Sigmoid colon (tissue), 7 donors: Measurements from ENCODE around the gene ISCA2. TPM values are rescaled to one million over a fixed set of nuclear protein-coding genes. Genes with fewer than 3 reads are reported as not detected.
A peak's percentile ranks its signal among the peaks of the same experiment; 100 is the strongest.

Experiments
- DNase-seq: peaks from one replicate; pipeline ENCODE4 v3.0.0-alpha.2; 2019
- H3K27ac ChIP-seq, 4 donors: fragments of 200-600 bp; sonication (generic); one replicate each; pipeline ENCODE4 v1.5.1; 2016 to 2019; ENCODE audit warnings: mild to moderate bottlenecking in 1 of 4
- H3K27me3 ChIP-seq, 3 donors: fragments of 200-600 bp; sonication (generic); one replicate each; pipeline ENCODE4 v1.5.1; 2019; ENCODE audit warnings: mild to moderate bottlenecking in 1 of 3
- H3K36me3 ChIP-seq, 4 donors: fragments of 200-600 bp; sonication (generic); one replicate each; pipeline ENCODE4 v1.5.1; 2016 to 2019
- H3K4me1 ChIP-seq, 4 donors: fragments of 200-600 bp; sonication (generic); one replicate each; pipeline ENCODE4 v1.5.1; 2017 to 2019
- H3K4me3 ChIP-seq, 4 donors: fragments of 200-600 bp; sonication (generic); one replicate each; pipeline ENCODE4 v1.5.1; 2017 to 2019; ENCODE audit warnings: mild to moderate bottlenecking in 2 of 4, moderate library complexity in 1 of 4
- H3K9me3 ChIP-seq, 4 donors: fragments of 200-600 bp in 3 of 4; sonication (generic) in 3 of 4; one replicate each; pipeline versions ENCODE4 v1.5.1 to v1.6.1; 2013 to 2019
- EP300 ChIP-seq, 4 donors: sonication (generic); formaldehyde crosslinking; IDR thresholded peaks; one replicate each; pipeline ENCODE4 v1.6.1; 2017; ENCODE audit warnings: antibody characterized with exemption in 4 of 4
- POLR2A ChIP-seq, 2 donors: fragments of 450-650 bp; IDR thresholded peaks; one replicate each; pipeline ENCODE4 v1.6.1; 2016; ENCODE audit warnings: antibody characterized with exemption in 2 of 2, mild to moderate bottlenecking in 2 of 2, moderate library complexity in 2 of 2
- POLR2AphosphoS5 ChIP-seq, 4 donors: sonication (generic); formaldehyde crosslinking; IDR thresholded peaks; one replicate each; pipeline ENCODE4 v1.6.1; 2017; ENCODE audit warnings: antibody characterized with exemption in 4 of 4
- WGBS, 2 donors: extraction: QIAGEN DNeasy Blood & Tissue Kit; methylation state at CpG; one replicate each; pipeline ENCODE4 v1.1.7; 2013; 5-methylcytosine and 5-hydroxymethylcytosine counted together
- intact Hi-C: fragments of 100-400 bp; cut with DNase I; formaldehyde crosslinking; loops from one replicate; pipeline ENCODE4 v1.15.1; 2023
- polyA plus RNA-seq, 3 donors: library from polyadenylated mRNA; stranded (reverse); fragments of 200-250 nt; gene quantifications; one replicate each; pipeline ENCODE4 v1.2.3, GENCODE V29; 2013
- total RNA-seq, 4 donors: library from RNA; depleted of rRNA; stranded (reverse); fragments of >200 nt; gene quantifications; one replicate each; pipeline ENCODE4 v1.1.0, GENCODE V29; 2016
- TF ChIP-seq, protein P1 (sequence below), 4 experiments: fragments of 450-650 bp in 3 of 4; fragments of 200-600 bp in 1 of 4; IDR thresholded peaks; one replicate each; pipeline ENCODE4 v1.5.1; 2016 to 2019; ENCODE audit warnings: antibody characterized with exemption in 4 of 4, mild to moderate bottlenecking in 3 of 4, moderate library complexity in 2 of 4
- donor health status: healthy with polysubstance abuse.
- donor health status: Bipolar disorder and iron deficiency.
- donor health status: healthy.

The ISCA2 gene
- total and polyA plus RNA-seq, 7 donors = 8.6 to 59.0 (median 15.7) TPM

DNA sequence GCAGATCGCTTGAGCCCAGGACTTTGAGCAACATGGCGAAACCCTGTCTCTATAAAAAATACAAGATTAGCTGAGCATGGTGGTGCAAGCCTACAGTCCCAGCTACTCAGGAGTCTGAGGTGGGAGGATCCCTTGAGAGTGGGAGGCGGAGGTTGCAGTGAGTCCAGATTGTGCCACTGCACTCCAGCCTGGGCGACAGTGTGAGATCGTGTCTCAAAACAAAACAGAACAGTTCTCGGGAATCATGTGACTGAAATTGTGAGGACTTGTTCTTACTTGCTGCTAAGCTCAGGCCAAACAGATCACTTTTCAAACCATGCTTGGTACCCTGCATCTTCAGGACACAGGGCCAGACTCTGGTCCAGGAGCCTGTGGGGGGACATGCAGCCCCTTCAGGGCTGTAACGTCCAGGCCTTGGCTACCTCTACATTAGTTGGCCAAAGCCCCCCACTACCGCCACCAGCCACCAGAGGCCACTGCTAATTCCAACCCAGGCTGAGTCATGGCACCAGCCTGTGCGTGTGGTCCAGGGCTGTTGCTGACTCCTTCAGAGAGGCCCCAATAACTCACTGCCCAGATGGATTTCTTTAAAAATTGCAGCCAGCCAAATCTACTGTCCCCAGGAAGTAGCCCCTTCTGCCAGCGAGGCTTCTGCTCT lies 34.1 kb upstream of the ISCA2 start:
- Histone ChIP-seq H3K4me1 (no peaks in the 10 kb centered on the region), H3K4me3 (no peak overlapping the region), H3K27me3 (no peaks in the 10 kb centered on the region), H3K36me3 (no peaks in the 10 kb centered on the region), H3K27ac (no peak overlapping the region), H3K9me3 (no peaks in the 10 kb centered on the region)
- no peak for DNase-seq
- TF ChIP-seq POLR2A (IDR thresholded peaks at IDR 0.05) = no peak
- TF ChIP-seq, protein P1, sequence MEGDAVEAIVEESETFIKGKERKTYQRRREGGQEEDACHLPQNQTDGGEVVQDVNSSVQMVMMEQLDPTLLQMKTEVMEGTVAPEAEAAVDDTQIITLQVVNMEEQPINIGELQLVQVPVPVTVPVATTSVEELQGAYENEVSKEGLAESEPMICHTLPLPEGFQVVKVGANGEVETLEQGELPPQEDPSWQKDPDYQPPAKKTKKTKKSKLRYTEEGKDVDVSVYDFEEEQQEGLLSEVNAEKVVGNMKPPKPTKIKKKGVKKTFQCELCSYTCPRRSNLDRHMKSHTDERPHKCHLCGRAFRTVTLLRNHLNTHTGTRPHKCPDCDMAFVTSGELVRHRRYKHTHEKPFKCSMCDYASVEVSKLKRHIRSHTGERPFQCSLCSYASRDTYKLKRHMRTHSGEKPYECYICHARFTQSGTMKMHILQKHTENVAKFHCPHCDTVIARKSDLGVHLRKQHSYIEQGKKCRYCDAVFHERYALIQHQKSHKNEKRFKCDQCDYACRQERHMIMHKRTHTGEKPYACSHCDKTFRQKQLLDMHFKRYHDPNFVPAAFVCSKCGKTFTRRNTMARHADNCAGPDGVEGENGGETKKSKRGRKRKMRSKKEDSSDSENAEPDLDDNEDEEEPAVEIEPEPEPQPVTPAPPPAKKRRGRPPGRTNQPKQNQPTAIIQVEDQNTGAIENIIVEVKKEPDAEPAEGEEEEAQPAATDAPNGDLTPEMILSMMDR (IDR thresholded peaks at IDR 0.05) = peak in 1 of 4 experiments; percentile 23
- intact Hi-C loops = no loop called here
- WGBS, 2 donors = 77 to 82% methylated on average over 10 of the region's 10 CpGs

DNA sequence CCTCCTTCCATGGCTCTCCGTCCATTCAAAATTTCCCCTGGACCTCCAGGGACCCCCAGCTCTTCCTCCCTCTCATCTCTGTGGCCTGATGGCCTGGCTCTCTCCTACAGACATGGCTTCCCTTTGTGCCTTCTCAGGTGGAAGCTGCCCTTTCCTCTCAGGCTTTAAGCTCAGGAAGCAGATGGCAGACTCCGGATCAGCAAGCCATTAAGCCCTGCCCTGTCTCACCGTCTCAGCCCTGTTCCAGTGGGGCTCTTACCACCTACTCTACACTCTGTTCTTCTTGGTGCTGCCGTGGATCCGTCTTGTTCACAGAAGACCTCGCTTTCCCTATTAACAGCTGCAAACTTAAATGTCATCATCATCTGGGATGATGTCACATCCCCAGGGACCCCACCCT lies 33.6 kb upstream of the ISCA2 start:
- H3K9me3 ChIP-seq = no peaks in the 10 kb centered on the region
- H3K27ac ChIP-seq = no peak overlapping the region
- no peak for TF ChIP-seq POLR2A (IDR thresholded peaks at IDR 0.05)
- TF ChIP-seq POLR2AphosphoS5 (IDR thresholded peaks at IDR 0.05) = no peak
- TF ChIP-seq, protein P1 (IDR thresholded peaks at IDR 0.05) = no peak
- TF ChIP-seq EP300 (IDR thresholded peaks at IDR 0.05) = no peak
- H3K4me3 ChIP-seq = no peak overlapping the region
- intact Hi-C loops = no loop called here
- 71 to 86% methylated on average over 6 of the region's 6 CpGs for WGBS, 2 donors
- no peaks in the 10 kb centered on the region for H3K4me1 ChIP-seq
- no peaks in the 10 kb centered on the region for H3K27me3 ChIP-seq
- no peaks in the 10 kb centered on the region for H3K36me3 ChIP-seq
- DNase-seq = no peak

DNA sequence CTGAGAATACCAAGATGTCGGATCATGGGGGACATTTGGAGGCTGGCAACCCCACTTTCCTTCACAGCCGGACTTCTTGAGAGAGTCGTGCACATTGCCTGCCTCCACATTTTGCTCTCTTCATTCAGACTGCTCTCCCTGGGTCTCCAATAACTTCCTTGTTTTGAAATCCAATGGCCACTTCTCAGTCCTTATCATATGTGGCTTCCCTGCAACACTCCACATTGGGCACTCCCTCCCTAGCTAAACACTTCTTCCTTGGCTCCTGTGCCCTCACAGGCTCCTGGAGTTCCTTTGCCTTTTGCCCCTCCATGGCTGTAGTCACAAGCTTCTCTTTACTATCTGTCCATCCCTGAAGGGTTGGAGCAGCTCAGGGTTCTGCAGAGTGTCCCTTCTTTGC lies 30.6 kb upstream of the ISCA2 start:
- H3K4me1 ChIP-seq = no peaks in the 10 kb centered on the region
- H3K9me3 ChIP-seq = no peaks in the 10 kb centered on the region
- intact Hi-C loops = no loop called here
- H3K27me3 ChIP-seq = no peaks in the 10 kb centered on the region
- WGBS, 2 donors = 94 to 95% methylated on average over 3 of the region's 3 CpGs
- H3K27ac ChIP-seq = no peak overlapping the region
- no peaks in the 10 kb centered on the region for H3K36me3 ChIP-seq
- DNase-seq = no peak
- no peak overlapping the region for H3K4me3 ChIP-seq
- no peak for TF ChIP-seq EP300 (IDR thresholded peaks at IDR 0.05)
- TF ChIP-seq POLR2AphosphoS5 (IDR thresholded peaks at IDR 0.05) = no peak

DNA sequence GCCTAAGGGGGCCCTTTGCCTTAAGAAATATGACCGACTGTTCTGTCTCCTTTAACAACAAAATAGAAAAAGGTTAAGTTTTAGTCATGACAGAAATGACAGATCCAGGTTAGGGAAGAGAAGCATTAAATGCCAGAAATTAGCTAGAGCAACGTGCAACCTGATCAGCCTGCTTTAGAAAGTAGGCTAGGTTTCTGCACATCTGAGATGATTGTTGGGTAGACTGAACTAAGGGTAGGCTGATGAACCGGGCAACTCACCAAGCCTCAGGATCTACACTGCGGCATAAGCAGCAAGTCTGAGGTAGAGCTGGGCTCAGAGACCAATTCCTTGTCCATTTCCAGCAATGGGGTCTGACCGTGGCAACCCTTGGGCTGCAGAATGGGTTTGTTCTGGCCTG lies 29.9 kb upstream of the ISCA2 start:
- Histone ChIP-seq H3K27me3 (no peaks in the 10 kb centered on the region), H3K4me1 (no peaks in the 10 kb centered on the region), H3K4me3 (no peak overlapping the region), H3K9me3 (no peaks in the 10 kb centered on the region), H3K27ac (no peak overlapping the region), H3K36me3 (no peaks in the 10 kb centered on the region)
- TF ChIP-seq POLR2AphosphoS5 (IDR thresholded peaks at IDR 0.05) (no peak), POLR2A (IDR thresholded peaks at IDR 0.05) (no peak), EP300 (IDR thresholded peaks at IDR 0.05) (no peak)
- TF ChIP-seq, protein P1 (IDR thresholded peaks at IDR 0.05) = no peak
- DNase-seq = no peak
- 86 to 87% methylated on average over 5 of the region's 5 CpGs for WGBS, 2 donors
- intact Hi-C loops = no loop called here

DNA sequence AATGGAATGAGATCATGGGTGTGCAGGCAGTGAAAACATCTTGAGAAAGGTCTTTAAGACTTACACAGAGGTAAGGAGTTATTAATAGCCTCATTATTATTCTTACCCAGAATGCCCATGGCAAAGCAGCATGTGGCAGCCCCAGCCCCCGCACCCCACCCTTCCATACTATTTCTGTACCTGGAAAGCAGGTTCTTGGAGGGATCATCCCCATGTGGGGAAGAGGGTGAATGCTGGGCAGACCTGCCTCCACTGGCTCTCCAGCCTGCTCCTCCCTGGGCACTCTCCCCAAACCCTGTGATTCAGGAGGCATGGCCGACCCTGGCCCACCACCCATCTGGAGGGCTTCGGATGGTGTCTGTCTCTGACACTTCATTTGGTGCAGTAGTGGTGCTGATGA lies 28.8 kb upstream of the ISCA2 start:
- no peak overlapping the region for H3K27ac ChIP-seq
- no peaks in the 10 kb centered on the region for H3K4me1 ChIP-seq
- H3K27me3 ChIP-seq = no peaks in the 10 kb centered on the region
- no peaks in the 10 kb centered on the region for H3K9me3 ChIP-seq
- 92 to 95% methylated on average over 3 of the region's 3 CpGs for WGBS, 2 donors
- intact Hi-C loops = no loop called here
- DNase-seq = no peak
- H3K36me3 ChIP-seq = no peaks in the 10 kb centered on the region
- H3K4me3 ChIP-seq = no peak overlapping the region
- TF ChIP-seq POLR2A (IDR thresholded peaks at IDR 0.05) (no peak), EP300 (IDR thresholded peaks at IDR 0.05) (no peak), POLR2AphosphoS5 (IDR thresholded peaks at IDR 0.05) (no peak)
- TF ChIP-seq, protein P1 (IDR thresholded peaks at IDR 0.05) = no peak
